H1 (cell line): ENCODE results near the gene PXK. TPM values are rescaled to one million over a fixed set of nuclear protein-coding genes. Genes with fewer than 3 reads are reported as not detected.

Experiments used
- CTCF ChIA-PET: fragments of 300-600 bp; sonication (Branson Sonifier 250); formaldehyde crosslinking; loops from one replicate; lab custom pipeline; 2021; ENCODE audit not compliant: partially characterized antibody; lab: Charles Lee
- POLR2A ChIA-PET: fragments of 300-600 bp; sonication (Branson Sonifier 250); formaldehyde crosslinking; loops from one replicate; lab custom pipeline; 2021; ENCODE audit warnings: inconsistent platforms; ENCODE audit not compliant: partially characterized antibody; lab: Charles Lee
- DNase-seq, 2 experiments: peaks; one replicate each; pipeline versions ENCODE4 v3.0.0 to v3.0.0-alpha.2; 2010 to 2022; ENCODE audit warnings: low spot score in 2 of 2, low read depth in 1 of 2, mixed read lengths in 1 of 2
- FAIRE-seq: peaks from 2 replicates; lab custom pipeline; 2011; peaks lifted over from hg19 to GRCh38; lab: Jason Lieb, UNC
- H2AFZ ChIP-seq: 2 replicates; pipeline ENCODE4 v1.8.1; 2012; ENCODE audit warnings: low read length, inconsistent platforms
- H2AK5ac ChIP-seq: 2 replicates; pipeline ENCODE4 v1.6.1; 2013; ENCODE audit warnings: low read depth, low read length
- H2BK120ac ChIP-seq: replicated peaks from 2 replicates; pipeline ENCODE3; 2013; ENCODE audit warnings: low read depth, low read length, inconsistent platforms
- H2BK12ac ChIP-seq: 2 replicates; pipeline ENCODE4 v1.6.1; 2013; ENCODE audit warnings: low read depth, low read length
- H2BK15ac ChIP-seq: 2 replicates; pipeline ENCODE4 v1.6.1; 2013; ENCODE audit warnings: low read length
- H2BK20ac ChIP-seq: 2 replicates; pipeline ENCODE4 v1.6.1; 2013; ENCODE audit warnings: low read length
- H2BK5ac ChIP-seq: 2 replicates; pipeline ENCODE4 v1.6.1; 2013; ENCODE audit warnings: low read depth, low read length
- H3K14ac ChIP-seq: 2 replicates; pipeline ENCODE4 v1.6.1; 2013; ENCODE audit warnings: inconsistent platforms; ENCODE audit not compliant: insufficient read length
- H3K18ac ChIP-seq: 2 replicates; pipeline ENCODE4 v1.6.1; 2013; ENCODE audit warnings: low read length; ENCODE audit errors: extremely low read depth
- H3K23ac ChIP-seq: 2 replicates; pipeline ENCODE4 v1.6.1; 2013; ENCODE audit warnings: inconsistent platforms; ENCODE audit not compliant: insufficient read length
- H3K23me2 ChIP-seq: 2 replicates; pipeline ENCODE4 v1.6.1; 2013; ENCODE audit warnings: low read depth, low read length
- H3K27ac ChIP-seq: 2 replicates; pipeline ENCODE4 v1.6.1; 2011; ENCODE audit warnings: low read depth, low read length, inconsistent platforms
- H3K27me3 ChIP-seq, 4 experiments: replicated peaks in 1 of 4; 1 replicate in 1 of 4; 2 replicates in 3 of 4; pipeline versions ENCODE4 v1.6.1 to v1.8.1; 2011 to 2013; ENCODE audit warnings: low read length in 3 of 4, mild to moderate bottlenecking in 3 of 4, inconsistent platforms in 2 of 4, mixed read lengths in 2 of 4, moderate library complexity in 1 of 4; ENCODE audit not compliant: control insufficient read depth in 3 of 4, insufficient read depth in 3 of 4; ENCODE audit errors: extremely low read depth in 1 of 4
- H3K36me3 ChIP-seq, 4 experiments: 2 replicates each; pipeline versions ENCODE4 v1.6.1 to v1.8.1; 2011 to 2013; ENCODE audit warnings: mild to moderate bottlenecking in 4 of 4, low read length in 3 of 4, moderate library complexity in 2 of 4, control low read depth in 1 of 4, inconsistent platforms in 1 of 4; ENCODE audit not compliant: insufficient read depth in 4 of 4, control insufficient read depth in 2 of 4
- H3K4ac ChIP-seq: replicated peaks from 2 replicates; pipeline ENCODE3; 2013; ENCODE audit warnings: low read length, low read depth, mixed read lengths, inconsistent platforms; ENCODE audit not compliant: insufficient read length
- H3K4me1 ChIP-seq, 4 experiments: replicated peaks in 1 of 4; 1 replicate in 1 of 4; 2 replicates in 3 of 4; pipeline versions ENCODE4 v1.6.1 to v1.8.1; 2011 to 2013; ENCODE audit warnings: low read length in 3 of 4, inconsistent platforms in 2 of 4, mixed read lengths in 1 of 4; ENCODE audit not compliant: insufficient read depth in 4 of 4, control insufficient read depth in 3 of 4
- H3K4me2 ChIP-seq, 2 experiments: 2 replicates each; pipeline versions ENCODE4 v1.6.1 to v1.8.1; 2011 to 2013; ENCODE audit warnings: low read depth in 2 of 2, low read length in 2 of 2, control low read depth in 1 of 2, inconsistent platforms in 1 of 2, mild to moderate bottlenecking in 1 of 2; ENCODE audit not compliant: insufficient read depth in 1 of 2
- H3K4me3 ChIP-seq, 4 experiments: fragments of 200-600, 300-600 bp in 1 of 4; sonication (generic), shearing (Covaris generic), sonication (Bioruptor Twin) in 1 of 4; 2 replicates each; pipeline versions ENCODE4 v1.5.1 to v1.8.1; 2011 to 2016; ENCODE audit warnings: low read length in 4 of 4, low read depth in 3 of 4, control low read depth in 2 of 4, inconsistent platforms in 2 of 4, mild to moderate bottlenecking in 2 of 4, mixed read lengths in 1 of 4, moderate library complexity in 1 of 4; ENCODE audit not compliant: insufficient read depth in 2 of 4; ENCODE audit errors: extremely low read depth in 1 of 4
- H3K56ac ChIP-seq: replicated peaks from 2 replicates; pipeline ENCODE3; 2013; ENCODE audit warnings: low read depth, mild to moderate bottlenecking, mixed read lengths, low read length, inconsistent platforms; ENCODE audit not compliant: insufficient read length
- H3K79me1 ChIP-seq: 2 replicates; pipeline ENCODE4 v1.6.1; 2013; ENCODE audit warnings: low read depth, low read length, control low read depth
- H3K79me2 ChIP-seq, 2 experiments: 2 replicates each; pipeline versions ENCODE4 v1.6.1 to v1.8.1; 2012 to 2013; ENCODE audit warnings: low read length in 2 of 2, mild to moderate bottlenecking in 2 of 2, inconsistent platforms in 1 of 2; ENCODE audit not compliant: insufficient read depth in 2 of 2, control insufficient read depth in 1 of 2
- H3K9ac ChIP-seq, 4 experiments: replicated peaks in 1 of 4; 1 replicate in 1 of 4; 2 replicates in 3 of 4; pipeline versions ENCODE4 v1.6.1 to v1.8.1; 2011 to 2013; ENCODE audit warnings: low read depth in 3 of 4, low read length in 3 of 4, control low read depth in 2 of 4, mild to moderate bottlenecking in 2 of 4, moderate library complexity in 2 of 4, inconsistent platforms in 1 of 4; ENCODE audit errors: extremely low read depth in 1 of 4
- H3K9me3 ChIP-seq, 2 experiments: 2 replicates each; pipeline versions ENCODE4 v1.6.1 to v1.8.1; 2012 to 2013; ENCODE audit warnings: mild to moderate bottlenecking in 2 of 2, moderate library complexity in 2 of 2, control low read depth in 1 of 2, inconsistent platforms in 1 of 2, low read depth in 1 of 2, low read length in 1 of 2, mixed read lengths in 1 of 2; ENCODE audit not compliant: insufficient read depth in 2 of 2
- H4K20me1 ChIP-seq, 2 experiments: replicated peaks in 1 of 2; 2 replicates each; pipeline versions ENCODE3 to v1.8.1; 2011 to 2013; ENCODE audit warnings: inconsistent platforms in 2 of 2, low read length in 2 of 2, mild to moderate bottlenecking in 1 of 2; ENCODE audit not compliant: insufficient read depth in 2 of 2, control insufficient read depth in 1 of 2
- H4K5ac ChIP-seq: 2 replicates; pipeline ENCODE4 v1.6.1; 2013; ENCODE audit warnings: low read length, low read depth, mixed read lengths, inconsistent platforms; ENCODE audit not compliant: insufficient read length
- H4K8ac ChIP-seq: 2 replicates; pipeline ENCODE4 v1.8.0; 2013; ENCODE audit warnings: mild to moderate bottlenecking, moderate library complexity, low read length, inconsistent platforms; ENCODE audit not compliant: insufficient read depth; ENCODE audit errors: extremely low read depth
- H4K91ac ChIP-seq: replicated peaks from 2 replicates; pipeline ENCODE3; 2013; ENCODE audit warnings: low read length, mixed read lengths, inconsistent platforms; ENCODE audit not compliant: insufficient read length
- ASH2L ChIP-seq: fragments of 200-600, 300-600 bp; sonication (generic); IDR thresholded peaks from one replicate; pipeline ENCODE4 v1.7.1; 2017; ENCODE audit warnings: low read length
- KDM1A ChIP-seq: fragments of 200-600, 300-600 bp; sonication (generic); IDR thresholded peaks from 2 replicates; pipeline ENCODE4 v1.7.1; 2016; ENCODE audit warnings: mild to moderate bottlenecking, low read length, borderline replicate concordance
- POLR2A ChIP-seq, 2 experiments: IDR thresholded peaks; 1 replicate in 1 of 2; 2 replicates in 1 of 2; pipeline ENCODE4 v1.6.1; 2011; ENCODE audit warnings: low read depth in 2 of 2, low read length in 2 of 2, mild to moderate bottlenecking in 2 of 2; ENCODE audit errors: control extremely low read depth in 1 of 2
- RAD21 ChIP-seq, 2 experiments: IDR thresholded peaks in 1 of 2; conservative IDR thresholded peaks in 1 of 2; 2 replicates each; pipeline ENCODE4 v1.6.1; 2011; ENCODE audit warnings: low read depth in 2 of 2, low read length in 2 of 2, improper control_type of control experiment in 1 of 2, inconsistent platforms in 1 of 2, mild to moderate bottlenecking in 1 of 2, moderate library complexity in 1 of 2
- RNF2 ChIP-seq: fragments of 200-900, 300-1000 bp; sonication (generic); IDR thresholded peaks from 2 replicates; pipeline ENCODE4 v1.7.1; 2016; ENCODE audit warnings: borderline replicate concordance, low read depth, mild to moderate bottlenecking, antibody characterized with exemption, low read length; ENCODE audit not compliant: poor library complexity, severe bottlenecking; ENCODE audit errors: missing control alignments
- SAP30 ChIP-seq: fragments of 300-600 bp; sonication (generic); IDR thresholded peaks from 2 replicates; pipeline ENCODE4 v1.7.1; 2012; ENCODE audit warnings: low read length, moderate library complexity, mild to moderate bottlenecking, inconsistent platforms; ENCODE audit not compliant: insufficient read depth, insufficient replicate concordance
- SIN3A ChIP-seq, 2 experiments: IDR thresholded peaks in 1 of 2; conservative IDR thresholded peaks in 1 of 2; 2 replicates each; pipeline ENCODE4 v1.6.1; 2011 to 2012; ENCODE audit warnings: low read length in 2 of 2, improper control_type of control experiment in 1 of 2, low read depth in 1 of 2, mild to moderate bottlenecking in 1 of 2
- SP2 ChIP-seq: IDR thresholded peaks from 2 replicates; pipeline ENCODE4 v1.6.1; 2012; ENCODE audit warnings: mild to moderate bottlenecking, low read length, inconsistent platforms
- SUZ12 ChIP-seq: fragments of 200-600 bp; sonication (generic); IDR thresholded peaks from 2 replicates; pipeline ENCODE4 v1.6.1; 2012; ENCODE audit warnings: mild to moderate bottlenecking, inconsistent platforms, low read length, moderate library complexity, mixed read lengths
- whole genome bisulfite sequencing, 2 experiments: shearing (Covaris generic) in 1 of 2; methylation state at CpG; one replicate each; pipeline versions ENCODE4 v1.1.6 to v1.1.7; 2013 to 2015; ENCODE audit warnings: low lambda C conversion rate in 2 of 2, mixed read lengths in 2 of 2, inconsistent platforms in 1 of 2, low coverage in 1 of 2, missing lambda C conversion rate in 1 of 2; ENCODE audit not compliant: insufficient replicate concordance in 2 of 2, insufficient coverage in 1 of 2, insufficient read length in 1 of 2; ENCODE audit errors: extremely low coverage in 1 of 2, missing lambda C conversion rate in 1 of 2; 5-methylcytosine and 5-hydroxymethylcytosine counted together
- polyA plus RNA-seq, 7 experiments: library from polyadenylated mRNA; depleted of rRNA in 3 of 7; stranded (reverse) in 5 of 7; unstranded in 2 of 7; fragments of >200 nt in 5 of 7; fragments of 200-250 nt in 2 of 7; gene quantifications; 1 replicate in 5 of 7; 2 replicates in 1 of 7; 4 replicates in 1 of 7; pipeline versions ENCODE4 v1.2.1 to v1.2.3, GENCODE V29; 2011 to 2013; ENCODE audit warnings: missing spikeins in 2 of 7, mixed read lengths in 2 of 7
- total RNA-seq: library from RNA; stranded (reverse); fragmentation: NEBNext Ultra II Directional; extraction: Animal tissue kit (Norgen Biotek cat#: 25700); gene quantifications from 2 replicates; pipeline ENCODE4 v1.2.1, GENCODE V29; 2021

The PXK gene
- total and polyA plus RNA-seq, 2 of the 8 experiments (the other 6 are each of a cell fraction or from before 2014, with no cell fraction given) = 3.5 to 7.1 TPM

- Histone ChIP-seq H3K18ac (no peak overlapping the region), H2BK15ac (no peak overlapping the region), H4K5ac (no peak overlapping the region), H3K23ac (no peak overlapping the region), H2BK5ac (no peak overlapping the region), H4K91ac (no peak overlapping the region), H3K4ac (no peak overlapping the region), H3K4me1 (no peaks in the 10 kb centered on the region; a peak in 1 of 7 replicates), H3K23me2 (no peaks in the 10 kb centered on the region), H3K14ac (no peak overlapping the region), H3K79me2 (no peaks in the 10 kb centered on the region), H2AFZ (no peak overlapping the region), H3K9me3 (no peaks in the 10 kb centered on the region), H3K36me3 (peaks cover 11 to 67% (median 39%) of the 10 kb centered on the region in 4 experiments; a peak in 7 of 8 replicates), H3K27ac (no peak overlapping the region), H2BK120ac (no peak overlapping the region), H2AK5ac (no peak overlapping the region), H3K4me3 (no peak overlapping the region), H2BK20ac (no peak overlapping the region), H4K8ac (no peak overlapping the region), H3K79me1 (no peaks in the 10 kb centered on the region), H3K4me2 (no peak overlapping the region)
- DNase-seq = no peak
- 93% methylated on average over 8 of the region's 8 CpGs; no CpG with 5 or more reads in 1 of the 2 experiments for WGBS, 2 experiments
- TF ChIP-seq RNF2 = no peak
- peak in 1 of 2 experiments; percentile 44; a peak in 2 of 3 replicates for TF ChIP-seq POLR2A (IDR thresholded peaks at IDR 0.05; ENCODE audit: control extremely low read depth in 1 of 2, low read depth in 2 of 2, low read length in 2 of 2)
- no peak for TF ChIP-seq RAD21 (IDR thresholded peaks at IDR 0.05 in 1 of 2, conservative IDR thresholded peaks at IDR 0.05 in 1 of 2; ENCODE audit: low read depth in 2 of 2, low read length in 2 of 2)
- no peak for TF ChIP-seq SP2
- no peak for TF ChIP-seq KDM1A
- no peak for TF ChIP-seq SIN3A (conservative IDR thresholded peaks at IDR 0.05 in 1 of 2, IDR thresholded peaks at IDR 0.05 in 1 of 2; ENCODE audit: low read depth in 1 of 2, low read length in 2 of 2)
- TF ChIP-seq SUZ12 = no peak
- TF ChIP-seq ASH2L = no peak
- TF ChIP-seq SAP30 = no peak
- TF ChIP-seq, all 59 proteins: peak for 1
- no peak for FAIRE-seq
- CTCF ChIA-PET = interaction anchor here (0.7 to 4.0 kb wide), 16 partner anchors 9 to 247 kb away, joined by 3 to 29 read pairs (median 4); no protein-coding TSS in a partner anchor
- POLR2A ChIA-PET = interaction anchor here (0.6 to 4.3 kb wide), 14 partner anchors 9 to 118 kb away, joined by 3 to 30 read pairs (median 5); partner anchors contain the start of genes HTD2, KCTD6, PDHB and RPP14
- H3K56ac ChIP-seq = no peak overlapping the region
- no peak overlapping the region for H3K9ac ChIP-seq
- no peak overlapping the region for H2BK12ac ChIP-seq
- peaks cover 2 to 4% of the 10 kb centered on the region in 2 experiments for H4K20me1 ChIP-seq
- no peaks in the 10 kb centered on the region for H3K27me3 ChIP-seq
Measured at GRCh38 chr3:58424613-58425012, 91.9 kb downstream of the PXK start.
